Stimulated activated naive CD8-positive, alpha-beta T cell treated with anti-CD3 and anti-CD28 coated beads, Interleukin-15, amount 100 ng/mL, for 72 hours (primary cell): ENCODE data around the gene INPP5D.
A peak's percentile ranks its signal among the peaks of the same experiment; 100 is the strongest.
"Not testable (repeated sequence)": the region's sequence is repeated elsewhere in the genome, so short reads cannot be mapped to it uniquely, and the experiment has no call there.

Experiments used
- ATAC-seq: fragments of 150-1000 bp; cut with Tn5 transposase; 2 replicates; pipeline ENCODE4 v1.10.0; 2021; ENCODE audit warnings: mild to moderate bottlenecking, moderate library complexity
- DNase-seq, 2 donors: peaks; one replicate each; pipeline ENCODE4 v3.0.0; 2021 to 2022
- H3K27ac Mint-ChIP-seq, 2 donors: one replicate each; pipeline ENCODE4 v1.8.0; 2022; ENCODE audit warnings: mild to moderate bottlenecking in 2 of 2, mixed read lengths in 2 of 2, moderate library complexity in 2 of 2
- H3K27me3 Mint-ChIP-seq: one replicate; pipeline ENCODE4 v1.8.0; 2022; ENCODE audit warnings: mixed read lengths
- H3K4me1 Mint-ChIP-seq: one replicate; pipeline ENCODE4 v1.8.0; 2022; ENCODE audit warnings: mild to moderate bottlenecking, mixed read lengths
- H3K4me3 Mint-ChIP-seq, 2 donors: one replicate each; pipeline ENCODE4 v1.8.0; 2022; ENCODE audit warnings: mild to moderate bottlenecking in 2 of 2, mixed read lengths in 2 of 2, moderate library complexity in 1 of 2
- H3K9me3 Mint-ChIP-seq, 2 donors: one replicate each; pipeline ENCODE4 v1.8.0; 2022; ENCODE audit warnings: mixed read lengths in 2 of 2

Gene INPP5D

GRCh38 chr2:233040571-233040970 is 19.6 kb upstream of the INPP5D start:
- Mint-ChIP-seq H3K4me3 (no peak overlapping the region), H3K27me3 (peaks cover 9% of the 10 kb centered on the region), H3K27ac (no peak overlapping the region), H3K4me1 (no peaks in the 10 kb centered on the region), H3K9me3 (no peaks in the 10 kb centered on the region)
- DNase-seq = no peak
- no peak for ATAC-seq

GRCh38 chr2:233041722-233042323 is 18.3 kb upstream of the INPP5D start:
- Mint-ChIP-seq H3K9me3 (no peaks in the 10 kb centered on the region), H3K4me1 (no peaks in the 10 kb centered on the region), H3K4me3 (no peak overlapping the region), H3K27me3 (peaks cover 9% of the 10 kb centered on the region), H3K27ac (no peak overlapping the region)
- ATAC-seq = no peak
- DNase-seq = no peak

- no peaks in the 10 kb centered on the region for H3K9me3 Mint-ChIP-seq
- H3K27ac Mint-ChIP-seq = no peak overlapping the region
- no peaks in the 10 kb centered on the region for H3K4me1 Mint-ChIP-seq
- ATAC-seq (no peak), DNase-seq (no peak)
- H3K27me3 Mint-ChIP-seq = peaks cover 9% of the 10 kb centered on the region
- no peak overlapping the region for H3K4me3 Mint-ChIP-seq
Observed at GRCh38 chr2:233042549-233042948, 17.6 kb upstream of the INPP5D start.

GRCh38 chr2:233044974-233045605 is 15.1 kb upstream of the INPP5D start:
- H3K27me3 Mint-ChIP-seq = peaks cover 16% of the 10 kb centered on the region
- DNase-seq = no peak
- ATAC-seq = no peak
- no peak overlapping the region for H3K4me3 Mint-ChIP-seq
- no peak overlapping the region for H3K27ac Mint-ChIP-seq
- H3K9me3 Mint-ChIP-seq = no peaks in the 10 kb centered on the region
- H3K4me1 Mint-ChIP-seq = no peaks in the 10 kb centered on the region

GRCh38 chr2:233047206-233047605 is 12.9 kb upstream of the INPP5D start:
- H3K9me3 Mint-ChIP-seq = no peaks in the 10 kb centered on the region
- H3K4me1 Mint-ChIP-seq = no peaks in the 10 kb centered on the region
- peaks cover 11% of the 10 kb centered on the region for H3K27me3 Mint-ChIP-seq
- no peak overlapping the region for H3K27ac Mint-ChIP-seq
- no peak for ATAC-seq
- no peak for DNase-seq
- no peak overlapping the region for H3K4me3 Mint-ChIP-seq

GRCh38 chr2:233047667-233048066 is 12.5 kb upstream of the INPP5D start:
- Mint-ChIP-seq H3K4me1 (no peaks in the 10 kb centered on the region), H3K27me3 (peaks cover 7% of the 10 kb centered on the region), H3K9me3 (no peaks in the 10 kb centered on the region), H3K4me3 (no peak overlapping the region), H3K27ac (no peak overlapping the region)
- ATAC-seq = no peak
- DNase-seq = no peak

- Mint-ChIP-seq H3K27me3 (peaks cover 7% of the 10 kb centered on the region), H3K4me3 (no peak overlapping the region), H3K9me3 (no peaks in the 10 kb centered on the region), H3K27ac (no peak overlapping the region), H3K4me1 (peaks cover 1% of the 10 kb centered on the region)
- ATAC-seq (no peak), DNase-seq (peak in 1 of 2 donors; percentile 3)
Observed at GRCh38 chr2:233048569-233049193, 11.5 kb upstream of the INPP5D start.

- Mint-ChIP-seq H3K9me3 (no peaks in the 10 kb centered on the region), H3K4me1 (peaks cover 7% of the 10 kb centered on the region), H3K4me3 (no peak overlapping the region), H3K27me3 (peaks cover 8% of the 10 kb centered on the region), H3K27ac (no peak overlapping the region)
- ATAC-seq (no peak), DNase-seq (peak in 1 of 2 donors; percentile 9)
Observed at GRCh38 chr2:233049194-233049761, 10.9 kb upstream of the INPP5D start.

GRCh38 chr2:233051241-233052149 is 8.6 kb upstream of the INPP5D start:
- Mint-ChIP-seq H3K27me3 (peaks cover 13% of the 10 kb centered on the region), H3K9me3 (no peaks in the 10 kb centered on the region), H3K27ac (no peak overlapping the region), H3K4me3 (no peak overlapping the region), H3K4me1 (peaks cover 10% of the 10 kb centered on the region)
- DNase-seq (peak in 1 of 2 donors; percentile 5), ATAC-seq (no peak)

GRCh38 chr2:233052517-233052916 is 7.6 kb upstream of the INPP5D start:
- not testable (repeated sequence) for H3K4me1 Mint-ChIP-seq

GRCh38 chr2:233053928-233054784 is 6.0 kb upstream of the INPP5D start:
- peak overlapping the region in 1 of 2 donors; percentile 36 for H3K27ac Mint-ChIP-seq
- H3K9me3 Mint-ChIP-seq = no peaks in the 10 kb centered on the region
- peaks cover 7% of the 10 kb centered on the region for H3K27me3 Mint-ChIP-seq
- peaks cover 17% of the 10 kb centered on the region for H3K4me1 Mint-ChIP-seq
- peak overlapping the region in 1 of 2 donors; percentile 22 for H3K4me3 Mint-ChIP-seq
- peak; percentile 85 for ATAC-seq
- peak; percentile 69 to 72 for DNase-seq

More at GRCh38 chr2:233052517-233052916, 7.6 kb upstream of the INPP5D start:
- not testable (repeated sequence) for H3K4me3 Mint-ChIP-seq, ATAC-seq, H3K27ac Mint-ChIP-seq, H3K9me3 Mint-ChIP-seq
- DNase-seq = peak in 1 of 2 donors; percentile 4
- H3K27me3 Mint-ChIP-seq = peaks cover 13% of the 10 kb centered on the region

GRCh38 chr2:233055362-233055761 is 4.8 kb upstream of the INPP5D start:
- Mint-ChIP-seq H3K4me1 (peaks cover 27% of the 10 kb centered on the region), H3K9me3 (no peaks in the 10 kb centered on the region), H3K27ac (no peak overlapping the region), H3K4me3 (no peak overlapping the region), H3K27me3 (peaks cover 6% of the 10 kb centered on the region)
- no peak for ATAC-seq
- no peak for DNase-seq

- DNase-seq (peak in 1 of 2 donors; percentile 8), ATAC-seq (no peak)
- Mint-ChIP-seq H3K4me1 (peaks cover 31% of the 10 kb centered on the region), H3K4me3 (no peak overlapping the region), H3K27me3 (peaks cover 6% of the 10 kb centered on the region), H3K9me3 (no peaks in the 10 kb centered on the region), H3K27ac (no peak overlapping the region)
Observed at GRCh38 chr2:233056961-233057605, 3.1 kb upstream of the INPP5D start.
